GM19351 (cell line): ENCODE results near the gene ATP2B3.

ENCODE experiments used
- ATAC-seq: cut with Tn5 transposase; IDR thresholded peaks from one replicate; pipeline ENCODE4 v1.9.1; 2021; ENCODE audit warnings: mild to moderate bottlenecking, moderate library complexity; ENCODE audit not compliant: unreplicated experiment

ATP2B3 gene

GRCh38 chrX:153631907-153632594 lies 114.6 kb downstream of the ATP2B3 start:
- no peak for ATAC-seq
